SK-N-SH treated with all-trans-retinoic acid at 6 μM for 48 hours (cell line): Measurements from ENCODE around the gene TTC34.

Experiments
- ATAC-seq: fragments of 200-7000 bp; cut with Tn5 transposase; 3 replicates; pipeline ENCODE4 v1.9.1; 2020; ENCODE audit warnings: mild to moderate bottlenecking, moderate library complexity
- ARNTL ChIP-seq: fragments of 450-650 bp; formaldehyde crosslinking; IDR thresholded peaks from 2 replicates; pipeline ENCODE4 v1.5.0; 2020; ENCODE audit warnings: low read depth, mild to moderate bottlenecking, moderate library complexity, borderline replicate concordance
- CSDC2 ChIP-seq: fragments of 250-450 bp; sonication (Bioruptor Pico); IDR thresholded peaks from 2 replicates; pipeline ENCODE4 v1.5.0; 2020; ENCODE audit warnings: mild to moderate bottlenecking, moderate library complexity
- CSRNP3 ChIP-seq: fragments of 250-450 bp; sonication (Bioruptor Pico); IDR thresholded peaks from 2 replicates; pipeline ENCODE4 v1.5.1; 2021; ENCODE audit warnings: mild to moderate bottlenecking, moderate library complexity
- GLIS3 ChIP-seq: fragments of 250-450 bp; sonication (Bioruptor Pico); IDR thresholded peaks from 2 replicates; pipeline ENCODE4 v1.5.0; 2020; ENCODE audit warnings: mild to moderate bottlenecking, moderate library complexity
- ISL1 ChIP-seq: fragments of 250-450 bp; sonication (Bioruptor Pico); IDR thresholded peaks from 2 replicates; pipeline ENCODE4 v2.1.2; 2022; ENCODE audit warnings: mild to moderate bottlenecking, moderate library complexity
- OSR1 ChIP-seq: fragments of 250-450 bp; sonication (Bioruptor Pico); IDR thresholded peaks from 2 replicates; pipeline ENCODE4 v1.8.0; 2022; ENCODE audit warnings: moderate library complexity, mild to moderate bottlenecking, inconsistent platforms
- PPARA ChIP-seq: fragments of 250-450 bp; sonication (Bioruptor Pico); IDR thresholded peaks from 2 replicates; pipeline ENCODE4 v1.5.0; 2020; ENCODE audit warnings: mild to moderate bottlenecking, borderline replicate concordance
- RARB ChIP-seq: fragments of 250-450 bp; sonication (Bioruptor Pico); IDR thresholded peaks from 2 replicates; pipeline ENCODE4 v1.8.0; 2021; ENCODE audit warnings: mild to moderate bottlenecking, moderate library complexity
- TCF4 ChIP-seq: fragments of 250-450 bp; sonication (Bioruptor Pico); IDR thresholded peaks from 2 replicates; pipeline ENCODE4 v1.8.0; 2021; ENCODE audit warnings: mild to moderate bottlenecking, moderate library complexity, borderline replicate concordance
- TF ChIP-seq, protein P1 (sequence below): fragments of 250-450 bp; sonication (Bioruptor Pico); IDR thresholded peaks from 2 replicates; pipeline ENCODE4 v1.5.1; 2020; ENCODE audit warnings: low read depth, mild to moderate bottlenecking, moderate library complexity
- TF ChIP-seq, protein P2 (sequence below): fragments of 250-450 bp; sonication (Bioruptor Pico); IDR thresholded peaks from 2 replicates; pipeline ENCODE4 v1.8.0; 2021; ENCODE audit warnings: low read depth, mild to moderate bottlenecking, moderate library complexity, borderline replicate concordance
- TF ChIP-seq, protein P3 (sequence below): fragments of 250-450 bp; sonication (Bioruptor Pico); IDR thresholded peaks from 2 replicates; pipeline ENCODE4 v1.8.0; 2020; ENCODE audit warnings: mild to moderate bottlenecking, moderate library complexity, borderline replicate concordance
- TF ChIP-seq, protein P4 (sequence below): fragments of 250-450 bp; sonication (Bioruptor Pico); IDR thresholded peaks from 2 replicates; pipeline ENCODE4 v1.5.0; 2020; ENCODE audit warnings: mild to moderate bottlenecking, moderate library complexity

Gene TTC34

DNA sequence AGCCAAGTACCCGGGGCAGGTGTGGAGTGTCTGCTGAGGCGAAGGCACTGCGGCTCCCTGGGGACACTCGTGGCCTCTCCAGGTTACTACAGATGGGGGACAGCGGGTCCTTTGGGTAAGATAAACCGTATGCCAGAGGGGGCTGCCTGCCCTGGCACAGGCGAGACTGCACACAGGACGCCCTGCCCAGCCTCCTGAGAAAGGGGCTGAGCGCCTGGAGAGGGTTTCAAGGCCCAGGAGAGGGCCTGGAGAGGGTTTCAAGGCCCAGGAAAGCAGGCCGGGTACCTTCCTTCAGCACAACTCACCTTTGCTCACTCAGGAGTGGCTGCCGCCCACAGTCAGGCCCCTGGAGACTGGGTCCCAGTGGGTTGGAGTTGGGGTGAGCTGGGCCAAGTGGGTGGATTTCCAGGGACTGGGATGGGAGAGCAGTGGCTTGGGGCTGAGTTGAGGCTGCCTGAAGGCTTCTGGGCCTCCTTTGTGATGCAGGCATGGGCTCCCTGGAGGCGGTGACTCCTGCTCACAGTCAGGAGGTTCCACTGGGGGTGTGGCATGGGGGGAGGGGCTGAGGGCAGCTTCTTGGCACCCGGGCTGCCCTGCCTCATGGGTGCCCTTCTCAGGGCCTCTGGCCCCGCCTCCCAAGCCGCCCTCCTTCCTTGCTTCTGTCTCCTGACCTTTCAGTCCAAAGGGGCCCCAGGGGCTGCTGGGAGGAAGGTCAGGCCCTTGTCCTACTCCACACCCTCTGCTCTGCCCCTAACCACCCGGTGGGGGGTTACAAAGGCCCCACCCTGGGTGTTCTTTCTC is 168.7 kb downstream of the TTC34 start, which contains the start of gene MMEL1:
Gene MMEL1, minus strand, starts transcription at position 456 of the 801 bp plus-strand sequence. CDS start 3,532 bp downstream, outside the sequence.
- ATAC-seq = no peak
- TF ChIP-seq CSRNP3 (CRISPR knock-in tag) (no peak), OSR1 (CRISPR knock-in tag) (no peak), GLIS3 (CRISPR knock-in tag) (no peak), TCF4 (no peak), CSDC2 (CRISPR knock-in tag) (no peak), PPARA (no peak)
- TF ChIP-seq, protein P1, sequence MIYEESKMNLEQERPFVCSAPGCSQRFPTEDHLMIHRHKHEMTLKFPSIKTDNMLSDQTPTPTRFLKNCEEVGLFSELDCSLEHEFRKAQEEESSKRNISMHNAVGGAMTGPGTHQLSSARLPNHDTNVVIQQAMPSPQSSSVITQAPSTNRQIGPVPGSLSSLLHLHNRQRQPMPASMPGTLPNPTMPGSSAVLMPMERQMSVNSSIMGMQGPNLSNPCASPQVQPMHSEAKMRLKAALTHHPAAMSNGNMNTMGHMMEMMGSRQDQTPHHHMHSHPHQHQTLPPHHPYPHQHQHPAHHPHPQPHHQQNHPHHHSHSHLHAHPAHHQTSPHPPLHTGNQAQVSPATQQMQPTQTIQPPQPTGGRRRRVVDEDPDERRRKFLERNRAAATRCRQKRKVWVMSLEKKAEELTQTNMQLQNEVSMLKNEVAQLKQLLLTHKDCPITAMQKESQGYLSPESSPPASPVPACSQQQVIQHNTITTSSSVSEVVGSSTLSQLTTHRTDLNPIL (CRISPR knock-in tag) = no peak
- TF ChIP-seq, protein P2, sequence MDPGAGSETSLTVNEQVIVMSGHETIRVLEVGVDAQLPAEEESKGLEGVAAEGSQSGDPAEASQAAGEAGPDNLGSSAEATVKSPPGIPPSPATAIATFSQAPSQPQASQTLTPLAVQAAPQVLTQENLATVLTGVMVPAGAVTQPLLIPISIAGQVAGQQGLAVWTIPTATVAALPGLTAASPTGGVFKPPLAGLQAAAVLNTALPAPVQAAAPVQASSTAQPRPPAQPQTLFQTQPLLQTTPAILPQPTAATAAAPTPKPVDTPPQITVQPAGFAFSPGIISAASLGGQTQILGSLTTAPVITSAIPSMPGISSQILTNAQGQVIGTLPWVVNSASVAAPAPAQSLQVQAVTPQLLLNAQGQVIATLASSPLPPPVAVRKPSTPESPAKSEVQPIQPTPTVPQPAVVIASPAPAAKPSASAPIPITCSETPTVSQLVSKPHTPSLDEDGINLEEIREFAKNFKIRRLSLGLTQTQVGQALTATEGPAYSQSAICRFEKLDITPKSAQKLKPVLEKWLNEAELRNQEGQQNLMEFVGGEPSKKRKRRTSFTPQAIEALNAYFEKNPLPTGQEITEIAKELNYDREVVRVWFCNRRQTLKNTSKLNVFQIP (CRISPR knock-in tag) = no peak
- TF ChIP-seq, protein P3, sequence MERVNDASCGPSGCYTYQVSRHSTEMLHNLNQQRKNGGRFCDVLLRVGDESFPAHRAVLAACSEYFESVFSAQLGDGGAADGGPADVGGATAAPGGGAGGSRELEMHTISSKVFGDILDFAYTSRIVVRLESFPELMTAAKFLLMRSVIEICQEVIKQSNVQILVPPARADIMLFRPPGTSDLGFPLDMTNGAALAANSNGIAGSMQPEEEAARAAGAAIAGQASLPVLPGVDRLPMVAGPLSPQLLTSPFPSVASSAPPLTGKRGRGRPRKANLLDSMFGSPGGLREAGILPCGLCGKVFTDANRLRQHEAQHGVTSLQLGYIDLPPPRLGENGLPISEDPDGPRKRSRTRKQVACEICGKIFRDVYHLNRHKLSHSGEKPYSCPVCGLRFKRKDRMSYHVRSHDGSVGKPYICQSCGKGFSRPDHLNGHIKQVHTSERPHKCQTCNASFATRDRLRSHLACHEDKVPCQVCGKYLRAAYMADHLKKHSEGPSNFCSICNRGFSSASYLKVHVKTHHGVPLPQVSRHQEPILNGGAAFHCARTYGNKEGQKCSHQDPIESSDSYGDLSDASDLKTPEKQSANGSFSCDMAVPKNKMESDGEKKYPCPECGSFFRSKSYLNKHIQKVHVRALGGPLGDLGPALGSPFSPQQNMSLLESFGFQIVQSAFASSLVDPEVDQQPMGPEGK (CRISPR knock-in tag) = no peak

DNA sequence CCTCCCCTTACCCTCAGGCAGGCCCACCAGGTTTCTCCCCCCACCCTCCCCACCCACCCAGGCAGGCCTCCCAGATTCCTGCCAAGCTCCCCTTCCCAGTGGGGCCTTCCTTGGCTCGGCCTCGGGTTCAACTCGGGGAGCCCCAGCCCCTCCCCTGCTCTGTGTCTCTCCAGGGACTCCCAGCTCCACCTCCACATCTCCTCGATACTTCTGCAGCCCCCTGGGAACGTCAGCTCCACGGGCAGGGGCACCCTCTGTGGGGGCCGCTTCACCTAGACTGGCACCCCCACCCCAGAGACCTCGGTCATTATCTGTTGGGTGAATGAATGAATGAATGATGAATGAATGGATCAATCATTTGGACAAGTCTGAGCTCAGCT is 169.5 kb downstream of the TTC34 start:
- TF ChIP-seq CSRNP3 (CRISPR knock-in tag) = no peak
- TF ChIP-seq ARNTL (CRISPR knock-in tag) = no peak
- no peak for TF ChIP-seq TCF4
- no peak for TF ChIP-seq CSDC2 (CRISPR knock-in tag)
- TF ChIP-seq RARB (CRISPR knock-in tag) = no peak
- TF ChIP-seq OSR1 (CRISPR knock-in tag) = no peak
- TF ChIP-seq GLIS3 (CRISPR knock-in tag) = no peak
- TF ChIP-seq, protein P2 (CRISPR knock-in tag) = no peak
- TF ChIP-seq, protein P1 (CRISPR knock-in tag) = no peak
- TF ChIP-seq ISL1 (CRISPR knock-in tag) = no peak
- TF ChIP-seq, protein P4, sequence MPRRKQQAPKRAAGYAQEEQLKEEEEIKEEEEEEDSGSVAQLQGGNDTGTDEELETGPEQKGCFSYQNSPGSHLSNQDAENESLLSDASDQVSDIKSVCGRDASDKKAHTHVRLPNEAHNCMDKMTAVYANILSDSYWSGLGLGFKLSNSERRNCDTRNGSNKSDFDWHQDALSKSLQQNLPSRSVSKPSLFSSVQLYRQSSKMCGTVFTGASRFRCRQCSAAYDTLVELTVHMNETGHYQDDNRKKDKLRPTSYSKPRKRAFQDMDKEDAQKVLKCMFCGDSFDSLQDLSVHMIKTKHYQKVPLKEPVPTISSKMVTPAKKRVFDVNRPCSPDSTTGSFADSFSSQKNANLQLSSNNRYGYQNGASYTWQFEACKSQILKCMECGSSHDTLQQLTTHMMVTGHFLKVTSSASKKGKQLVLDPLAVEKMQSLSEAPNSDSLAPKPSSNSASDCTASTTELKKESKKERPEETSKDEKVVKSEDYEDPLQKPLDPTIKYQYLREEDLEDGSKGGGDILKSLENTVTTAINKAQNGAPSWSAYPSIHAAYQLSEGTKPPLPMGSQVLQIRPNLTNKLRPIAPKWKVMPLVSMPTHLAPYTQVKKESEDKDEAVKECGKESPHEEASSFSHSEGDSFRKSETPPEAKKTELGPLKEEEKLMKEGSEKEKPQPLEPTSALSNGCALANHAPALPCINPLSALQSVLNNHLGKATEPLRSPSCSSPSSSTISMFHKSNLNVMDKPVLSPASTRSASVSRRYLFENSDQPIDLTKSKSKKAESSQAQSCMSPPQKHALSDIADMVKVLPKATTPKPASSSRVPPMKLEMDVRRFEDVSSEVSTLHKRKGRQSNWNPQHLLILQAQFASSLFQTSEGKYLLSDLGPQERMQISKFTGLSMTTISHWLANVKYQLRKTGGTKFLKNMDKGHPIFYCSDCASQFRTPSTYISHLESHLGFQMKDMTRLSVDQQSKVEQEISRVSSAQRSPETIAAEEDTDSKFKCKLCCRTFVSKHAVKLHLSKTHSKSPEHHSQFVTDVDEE (CRISPR knock-in tag) = no peak
- no peak for ATAC-seq
